Spinal cord (tissue), 10 donors: ENCODE measurements around the gene VIPR1. TPM values are rescaled to one million over a fixed set of nuclear protein-coding genes. Genes with fewer than 3 reads are reported as not detected.
A peak's percentile ranks its signal among the peaks of the same experiment; 100 is the strongest.

Experiments used
- DNase-seq, 6 donors: peaks; one replicate each; pipeline versions ENCODE4 v3.0.0 to v3.0.0-alpha.2; 2013 to 2015; ENCODE audit warnings: low spot score in 6 of 6, low read depth in 4 of 6
- H3K27ac ChIP-seq: one replicate; pipeline ENCODE4 v1.5.1; 2013; ENCODE audit warnings: low read depth, low read length, control low read depth
- H3K27me3 ChIP-seq: one replicate; pipeline ENCODE4 v1.6.1; 2013; ENCODE audit warnings: low read length; ENCODE audit not compliant: control insufficient read depth, insufficient read depth
- H3K36me3 ChIP-seq: one replicate; pipeline ENCODE4 v1.6.1; 2013; ENCODE audit warnings: low read length; ENCODE audit not compliant: control insufficient read depth, insufficient read depth
- H3K4me1 ChIP-seq: one replicate; pipeline ENCODE4 v1.6.1; 2013; ENCODE audit warnings: low read length; ENCODE audit not compliant: control insufficient read depth, insufficient read depth
- H3K4me3 ChIP-seq: one replicate; pipeline ENCODE4 v1.5.1; 2013; ENCODE audit warnings: low read depth, low read length, control low read depth
- H3K9me3 ChIP-seq: one replicate; pipeline ENCODE4 v1.6.1; 2013; ENCODE audit warnings: low read length; ENCODE audit not compliant: control insufficient read depth, insufficient read depth
- WGBS: methylation state at CpG from one replicate; pipeline ENCODE4 v1.1.5; 2013; ENCODE audit warnings: missing lambda C conversion rate; ENCODE audit not compliant: insufficient coverage; 5-methylcytosine and 5-hydroxymethylcytosine counted together
- polyA plus RNA-seq, 2 donors: library from polyadenylated mRNA; unstranded; fragments of 120-200 nt; gene quantifications; one replicate each; pipeline ENCODE4 v1.2.1, GENCODE V29; 2013; ENCODE audit not compliant: insufficient read length in 2 of 2
- total RNA-seq, 2 donors: library from RNA; depleted of rRNA in 1 of 2; stranded (reverse); fragments of 120-200 nt in 1 of 2; fragments of >200 nt in 1 of 2; gene quantifications; one replicate each; pipeline versions ENCODE4 v1.2.3 to v1.2.4, GENCODE V29; 2013 to 2014
- donor health status: healthy.

The VIPR1 gene
- total and polyA plus RNA-seq, 4 donors = 1.4 to 2.5 (median 1.8) TPM

- Histone ChIP-seq H3K9me3 (no peaks in the 10 kb centered on the region), H3K27me3 (no peaks in the 10 kb centered on the region), H3K27ac (no peak overlapping the region), H3K36me3 (peaks cover 7% of the 10 kb centered on the region), H3K4me1 (no peaks in the 10 kb centered on the region), H3K4me3 (no peak overlapping the region)
- WGBS = 74% methylated on average over 9 of the region's 15 CpGs
- no peak for DNase-seq
Measured at GRCh38 chr3:42526616-42527367, 24.3 kb downstream of the VIPR1 start.

- no peak for DNase-seq
- WGBS = 90% methylated on average over 9 of the region's 11 CpGs
- H3K27ac ChIP-seq = no peak overlapping the region
- no peaks in the 10 kb centered on the region for H3K27me3 ChIP-seq
- no peaks in the 10 kb centered on the region for H3K4me1 ChIP-seq
- no peak overlapping the region for H3K4me3 ChIP-seq
- H3K9me3 ChIP-seq = no peaks in the 10 kb centered on the region
- peaks cover 7% of the 10 kb centered on the region for H3K36me3 ChIP-seq
Measured at GRCh38 chr3:42527368-42527917, 25.0 kb downstream of the VIPR1 start.

GRCh38 chr3:42529468-42529867 lies 27.0 kb downstream of the VIPR1 start:
- Histone ChIP-seq H3K27me3 (no peaks in the 10 kb centered on the region), H3K27ac (no peak overlapping the region), H3K36me3 (peaks cover 7% of the 10 kb centered on the region), H3K4me1 (no peaks in the 10 kb centered on the region), H3K4me3 (no peak overlapping the region), H3K9me3 (no peaks in the 10 kb centered on the region)
- WGBS = 83% methylated on average over 2 of the region's 2 CpGs
- DNase-seq = no peak

- Histone ChIP-seq H3K4me3 (no peak overlapping the region), H3K27me3 (no peaks in the 10 kb centered on the region), H3K9me3 (no peaks in the 10 kb centered on the region), H3K4me1 (no peaks in the 10 kb centered on the region), H3K27ac (no peak overlapping the region), H3K36me3 (peaks cover 7% of the 10 kb centered on the region)
- DNase-seq = no peak
Measured at GRCh38 chr3:42530073-42530472, 27.6 kb downstream of the VIPR1 start.

- 74% methylated on average over 5 of the region's 6 CpGs for WGBS
- H3K36me3 ChIP-seq = peaks cover 7% of the 10 kb centered on the region
- H3K27me3 ChIP-seq = no peaks in the 10 kb centered on the region
- no peak overlapping the region for H3K4me3 ChIP-seq
- DNase-seq = no peak
- H3K9me3 ChIP-seq = no peaks in the 10 kb centered on the region
- no peak overlapping the region for H3K27ac ChIP-seq
- H3K4me1 ChIP-seq = no peaks in the 10 kb centered on the region
Measured at GRCh38 chr3:42531470-42531869, 29.0 kb downstream of the VIPR1 start.

GRCh38 chr3:42532229-42532628 lies 29.8 kb downstream of the VIPR1 start:
- Histone ChIP-seq H3K4me3 (no peak overlapping the region), H3K4me1 (no peaks in the 10 kb centered on the region), H3K27me3 (no peaks in the 10 kb centered on the region), H3K9me3 (no peaks in the 10 kb centered on the region), H3K36me3 (peaks cover 7% of the 10 kb centered on the region), H3K27ac (no peak overlapping the region)
- DNase-seq = no peak
- WGBS = 94% methylated on average over 4 of the region's 4 CpGs

- no peak overlapping the region for H3K4me3 ChIP-seq
- no CpG with 5 or more reads among the region's 7 CpGs for WGBS
- no peaks in the 10 kb centered on the region for H3K4me1 ChIP-seq
- H3K27ac ChIP-seq = no peak overlapping the region
- DNase-seq = no peak
- H3K27me3 ChIP-seq = no peaks in the 10 kb centered on the region
- H3K36me3 ChIP-seq = peaks cover 2% of the 10 kb centered on the region
- no peaks in the 10 kb centered on the region for H3K9me3 ChIP-seq
Measured at GRCh38 chr3:42533161-42533897, 30.9 kb downstream of the VIPR1 start.

- no peak overlapping the region for H3K4me3 ChIP-seq
- peaks cover 2% of the 10 kb centered on the region for H3K36me3 ChIP-seq
- no peak overlapping the region for H3K27ac ChIP-seq
- no peaks in the 10 kb centered on the region for H3K27me3 ChIP-seq
- peak in 1 of 6 donors; percentile 14 for DNase-seq
- H3K9me3 ChIP-seq = no peaks in the 10 kb centered on the region
- H3K4me1 ChIP-seq = no peaks in the 10 kb centered on the region
- WGBS = 77% methylated on average over 26 of the region's 35 CpGs
Measured at GRCh38 chr3:42535981-42536784, 33.7 kb downstream of the VIPR1 start.

- H3K27ac ChIP-seq = no peak overlapping the region
- no peak overlapping the region for H3K4me3 ChIP-seq
- no peaks in the 10 kb centered on the region for H3K4me1 ChIP-seq
- no peak for DNase-seq
- H3K27me3 ChIP-seq = no peaks in the 10 kb centered on the region
- peaks cover 2% of the 10 kb centered on the region for H3K36me3 ChIP-seq
- H3K9me3 ChIP-seq = no peaks in the 10 kb centered on the region
Measured at GRCh38 chr3:42537350-42537749, 34.9 kb downstream of the VIPR1 start.
